ENCODE results near the gene PSMB8.
"Not testable (repeated sequence)": the region's sequence is repeated elsewhere in the genome, so short reads cannot be mapped to it uniquely, and the experiment has no call there.

Gene PSMB8

DNA sequence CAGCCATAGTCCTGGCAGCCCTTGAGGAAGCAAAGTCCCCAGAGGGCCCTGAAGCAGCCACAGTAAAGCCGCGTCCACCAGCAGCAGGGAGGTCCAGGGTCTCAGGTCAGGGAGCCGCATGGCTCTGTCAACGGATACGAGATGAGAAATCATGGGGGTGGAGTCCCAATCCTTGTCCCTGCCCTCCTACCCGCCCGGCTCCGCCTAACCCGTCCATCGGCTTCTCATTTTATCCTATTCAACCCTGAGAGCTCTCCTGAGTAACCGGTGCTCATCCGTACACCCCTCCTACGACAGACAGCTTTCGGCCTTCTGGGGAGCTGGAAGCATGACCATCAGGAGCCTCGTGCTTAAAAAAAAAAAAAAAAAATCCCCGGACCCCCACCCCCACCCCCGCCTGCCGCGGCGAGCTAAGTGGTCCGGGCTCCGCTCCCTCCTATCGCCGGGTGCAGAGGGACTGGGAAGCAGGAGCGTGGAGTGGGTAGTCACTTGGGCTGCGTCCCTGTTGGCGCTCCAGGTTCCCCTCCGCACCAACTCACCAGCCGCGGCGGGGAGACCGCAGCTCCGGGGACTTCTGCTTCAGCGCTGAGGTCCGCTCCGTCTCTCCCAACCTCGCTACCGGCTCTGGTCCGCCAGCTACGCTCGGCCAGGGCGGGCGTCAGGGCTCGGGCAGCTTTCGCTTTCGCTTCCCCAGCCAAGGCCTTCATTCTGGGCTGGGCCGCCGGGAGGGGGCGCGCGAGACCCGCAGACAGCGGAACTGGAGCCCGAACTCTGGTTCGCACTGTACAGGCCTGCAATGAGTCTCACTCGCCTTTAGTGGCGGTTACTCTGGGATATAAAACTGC, 5.5 kb downstream of the PSMB8 start, which contains the start of gene TAP2:
TSS of gene TAP2 (minus strand) at position 626 of the 845 bp plus-strand sequence. CDS start at position 120, 506 bp downstream.
- peak; percentile 97 for DNase-seq (ENCODE audit: low spot score)

DNA sequence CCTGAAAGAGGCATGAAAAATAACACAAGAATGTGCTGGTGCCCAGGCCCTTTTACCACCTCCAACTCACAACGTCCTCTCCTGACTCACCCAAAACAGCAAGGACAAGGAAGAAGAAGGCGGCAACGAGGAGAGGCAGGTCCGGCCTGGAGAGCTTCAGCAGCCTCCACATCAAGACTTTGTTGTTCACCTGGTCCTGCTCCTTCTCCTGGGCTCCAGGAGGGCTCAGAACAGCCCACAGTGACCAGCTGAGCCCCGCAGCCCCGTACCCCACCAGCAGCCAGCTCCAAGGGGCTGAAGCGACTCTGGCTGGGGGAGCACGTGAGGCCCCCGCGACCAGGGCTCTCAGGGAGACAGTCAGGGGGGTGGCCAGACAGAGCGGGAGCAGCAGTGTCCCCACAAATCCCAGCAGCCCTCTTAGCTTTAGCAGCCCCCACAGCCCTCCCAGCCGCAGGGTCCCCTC, 6.2 kb downstream of the PSMB8 start:
- DNase-seq (ENCODE audit: low spot score) = no peak

DNA sequence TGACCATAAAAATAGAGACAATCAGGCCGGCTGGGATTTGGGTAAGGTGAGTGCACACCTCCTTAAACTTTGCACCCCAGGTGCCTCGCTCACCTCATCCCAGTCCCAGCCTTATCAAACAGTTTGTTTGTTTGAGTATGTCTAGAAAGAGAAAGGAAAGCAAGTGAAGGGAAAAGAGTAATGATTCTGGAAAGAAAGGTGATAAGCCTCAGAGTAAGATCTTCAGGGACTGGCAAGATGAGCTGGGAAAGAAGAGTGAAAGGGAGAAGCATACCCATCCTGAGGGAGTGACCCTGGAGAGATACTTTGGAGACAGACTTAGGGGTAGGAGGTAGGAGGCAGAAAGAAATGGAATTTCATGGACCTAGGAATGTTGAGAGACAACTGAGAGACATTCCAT, 7.0 kb downstream of the PSMB8 start:
- no peak for DNase-seq (ENCODE audit: low spot score)

DNA sequence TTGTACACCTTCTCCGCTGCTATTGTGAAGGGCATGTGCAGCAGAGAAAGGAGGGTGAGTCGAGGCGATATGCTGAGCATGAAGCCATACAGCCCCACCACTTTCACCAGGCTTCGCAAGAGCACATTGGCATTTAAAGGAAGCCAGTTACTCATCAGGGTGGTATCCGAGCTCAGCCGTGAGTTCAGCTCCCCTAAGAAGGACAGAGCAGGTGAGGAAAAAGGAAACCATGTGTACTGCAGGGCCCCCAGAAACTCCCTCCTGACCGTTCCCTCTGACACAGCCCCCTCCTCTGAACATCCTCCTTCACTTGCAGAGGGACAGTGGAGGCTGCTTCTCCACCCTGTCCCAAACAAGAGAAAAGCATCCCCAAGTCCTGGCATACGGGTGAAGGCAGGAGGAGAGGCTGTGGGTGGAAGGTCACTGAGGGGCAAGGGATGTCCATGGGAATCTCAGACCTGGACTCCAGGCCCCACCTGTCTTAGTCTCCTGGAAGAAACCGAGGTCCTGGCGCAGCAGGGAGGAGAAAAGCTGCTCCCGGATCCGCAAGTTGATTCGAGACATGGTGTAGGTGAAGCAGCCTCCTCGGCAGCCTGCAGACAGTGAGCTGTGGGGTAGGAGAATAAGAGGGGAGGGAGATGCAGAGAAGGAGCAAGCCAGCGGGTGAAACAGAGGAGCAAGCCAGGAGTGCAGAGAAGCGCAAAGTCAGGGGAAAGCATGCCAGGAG, 8.5 kb downstream of the PSMB8 start:
- no peak for DNase-seq (ENCODE audit: low spot score)

DNA sequence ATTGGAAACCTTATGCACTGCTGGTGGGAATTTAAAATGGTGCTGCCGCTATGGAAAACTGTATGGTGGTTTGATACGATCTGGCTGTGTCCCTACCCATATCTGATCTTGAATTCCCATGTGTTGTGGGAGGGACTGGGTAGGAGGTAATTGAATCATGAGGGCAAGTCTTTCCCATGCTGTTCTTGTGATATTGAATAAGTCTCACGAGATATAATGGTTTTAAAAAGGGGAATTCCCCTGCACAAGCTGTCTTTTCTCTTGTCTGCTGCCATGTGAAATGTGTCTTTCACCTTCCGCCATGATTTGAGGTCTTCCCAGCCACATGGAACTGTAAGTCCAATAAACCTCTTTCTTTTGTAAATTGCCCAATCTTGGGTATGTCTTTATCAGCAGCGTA, 10.2 kb downstream of the PSMB8 start:
- DNase-seq (ENCODE audit: low spot score) = no peak

DNA sequence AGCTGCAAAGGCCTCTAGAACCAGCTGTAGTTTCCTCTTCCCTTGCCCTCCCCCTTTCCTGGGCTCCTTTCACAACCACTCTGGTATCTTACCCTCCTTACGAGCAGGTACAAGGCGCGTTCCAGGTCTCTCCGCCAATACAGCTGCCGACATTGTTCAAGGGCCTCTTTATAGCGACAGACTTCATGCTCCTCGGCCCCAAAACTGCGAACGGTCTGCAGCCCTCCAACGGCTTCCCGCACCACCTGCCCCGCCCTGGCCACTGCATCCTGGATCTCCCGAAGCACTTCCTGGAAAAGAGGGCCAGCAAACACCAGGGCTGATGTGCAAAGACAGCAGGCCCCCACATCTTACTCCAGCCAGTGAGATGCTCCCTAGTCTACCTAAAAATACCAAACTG, 11.3 kb downstream of the PSMB8 start:
- DNase-seq (ENCODE audit: low spot score) = no peak

DNA sequence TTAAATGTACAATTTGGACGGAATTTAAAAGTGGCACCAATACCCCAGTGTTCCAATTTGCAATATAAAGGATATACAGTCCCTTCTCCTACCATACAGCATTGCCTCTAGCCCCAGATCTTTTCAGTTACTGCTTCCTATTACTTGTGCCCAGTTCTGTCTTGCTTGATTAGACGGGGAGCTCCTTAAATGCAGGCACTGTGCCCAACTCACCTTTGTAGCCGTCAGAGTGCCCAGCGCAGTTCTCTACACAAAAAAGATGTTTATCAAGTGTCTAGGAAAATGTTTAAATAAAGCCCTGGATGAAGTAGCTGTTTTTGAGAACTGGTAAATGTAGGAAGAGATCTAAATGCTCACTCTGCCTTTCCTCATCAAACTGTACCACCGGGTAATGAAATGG, 12.9 kb downstream of the PSMB8 start:
- DNase-seq (ENCODE audit: low spot score) = no peak

DNA sequence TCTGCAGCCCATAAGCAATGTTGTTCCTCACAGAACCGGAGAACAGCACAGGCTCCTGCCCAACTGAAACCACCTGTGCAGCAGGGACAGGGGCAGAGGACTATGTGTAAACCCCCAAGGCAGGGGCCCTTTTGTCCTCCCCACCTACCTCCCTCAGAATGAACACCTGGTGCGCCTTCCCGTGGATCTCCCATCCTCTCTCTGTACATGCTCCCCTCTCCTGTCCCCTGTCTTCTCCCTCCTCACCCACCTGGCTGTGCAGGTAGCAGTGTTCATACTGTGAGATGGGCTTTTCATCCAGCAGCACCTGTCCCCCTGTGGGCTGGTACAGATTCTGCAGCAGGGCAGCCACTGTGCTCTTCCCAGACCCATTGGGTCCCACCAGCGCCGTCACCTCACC, 13.8 kb downstream of the PSMB8 start:
- DNase-seq (ENCODE audit: low spot score) = no peak

DNA sequence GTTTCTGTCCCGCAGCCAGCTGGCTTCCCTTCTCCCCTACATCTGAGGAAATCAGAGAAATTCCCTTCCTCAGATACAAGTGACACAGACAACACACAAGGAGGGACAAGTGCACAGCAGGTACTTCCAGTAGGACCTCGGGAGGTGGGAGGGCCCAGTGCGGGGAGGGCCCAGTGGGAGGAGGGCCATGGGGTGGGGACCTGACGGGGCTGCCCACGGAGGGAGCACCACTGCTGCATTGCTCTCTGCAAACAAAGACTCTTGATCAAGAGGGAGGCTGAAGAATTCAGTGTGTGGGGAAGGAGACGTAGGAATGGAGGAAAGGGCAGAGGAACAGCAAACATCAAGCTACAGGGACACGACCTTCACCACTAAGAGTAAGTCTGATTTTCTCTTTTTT, 14.4 kb downstream of the PSMB8 start:
- no peak for DNase-seq (ENCODE audit: low spot score)

DNA sequence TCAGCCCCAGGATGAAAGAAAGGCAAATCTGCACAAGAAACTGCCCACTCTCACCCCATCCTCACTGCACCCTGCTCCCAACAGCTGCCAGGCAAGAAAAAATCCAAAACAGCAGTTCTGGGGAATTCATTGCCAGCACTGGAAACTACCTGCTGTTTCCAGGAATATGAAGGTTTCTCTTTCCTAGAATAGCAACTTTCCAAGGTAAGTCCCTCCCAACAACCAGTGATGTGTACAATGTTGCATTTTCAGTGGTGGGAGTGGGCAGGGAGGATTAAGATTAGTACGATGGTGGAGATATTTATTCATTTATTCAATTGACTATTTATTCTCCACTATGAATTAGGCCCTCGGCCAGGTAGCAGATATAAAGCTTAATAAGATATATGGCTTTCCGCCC, 16.8 kb downstream of the PSMB8 start:
- no peak for DNase-seq (ENCODE audit: low spot score)

DNA sequence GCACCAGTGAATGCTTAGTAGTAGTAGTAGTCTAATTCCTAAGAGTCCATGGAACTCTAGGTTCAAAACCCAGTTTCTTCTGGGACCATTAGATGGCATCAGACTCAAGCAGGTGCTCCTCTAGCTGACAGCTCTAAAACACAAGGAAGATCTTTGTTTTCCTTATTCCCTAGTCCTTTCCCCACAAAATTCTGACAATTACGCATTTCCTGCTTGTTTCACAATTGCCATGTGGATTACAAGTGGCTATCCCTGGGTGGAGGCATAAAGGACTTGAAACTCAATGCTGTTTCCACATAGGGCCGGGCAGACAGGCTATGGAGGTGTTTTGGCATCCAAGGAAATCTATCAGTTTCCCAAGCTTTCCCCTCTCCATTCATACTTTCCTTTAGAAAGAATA, 17.9 kb downstream of the PSMB8 start:
- peak; percentile 66 for DNase-seq (ENCODE audit: low spot score)

DNA sequence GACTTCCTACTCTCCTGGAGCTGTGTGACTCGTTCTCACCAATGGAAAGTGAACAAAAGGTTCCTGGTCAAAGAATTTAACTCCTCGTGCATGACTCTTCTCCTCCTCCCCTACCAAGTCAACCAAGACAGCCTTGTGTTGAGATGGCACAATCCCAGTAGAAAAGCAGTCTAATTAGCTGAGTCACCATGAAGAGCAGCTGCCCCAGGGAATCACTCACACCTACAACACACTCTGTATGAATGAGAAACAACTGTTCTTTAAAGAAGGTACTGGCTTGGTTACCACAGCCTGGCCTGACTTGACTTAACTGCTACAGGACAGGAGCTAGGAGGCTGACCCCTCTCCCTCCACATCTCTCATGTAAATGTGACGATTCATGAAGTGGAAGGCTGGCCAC, 24.1 kb downstream of the PSMB8 start:
- DNase-seq (ENCODE audit: low spot score) = peak; percentile 63

DNA sequence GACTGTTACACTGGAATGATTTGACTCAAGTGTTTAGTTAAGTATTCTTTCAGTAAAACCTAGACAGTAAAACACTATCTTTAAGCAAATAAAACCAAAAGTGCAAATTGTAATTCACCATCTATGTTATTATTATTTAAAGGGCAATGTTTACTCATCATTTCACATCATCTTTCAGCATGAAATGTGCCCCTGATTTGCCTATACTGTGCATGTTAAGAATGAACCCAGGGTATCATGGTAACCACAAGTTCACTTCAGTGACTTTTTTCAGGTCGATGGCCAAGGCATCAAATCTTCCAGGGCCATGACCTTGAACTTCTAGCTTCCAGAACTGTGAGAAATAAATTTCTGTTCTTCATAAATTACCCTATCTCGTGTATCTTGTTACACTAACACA, 25.0 kb downstream of the PSMB8 start:
- DNase-seq (ENCODE audit: low spot score) = no peak

DNA sequence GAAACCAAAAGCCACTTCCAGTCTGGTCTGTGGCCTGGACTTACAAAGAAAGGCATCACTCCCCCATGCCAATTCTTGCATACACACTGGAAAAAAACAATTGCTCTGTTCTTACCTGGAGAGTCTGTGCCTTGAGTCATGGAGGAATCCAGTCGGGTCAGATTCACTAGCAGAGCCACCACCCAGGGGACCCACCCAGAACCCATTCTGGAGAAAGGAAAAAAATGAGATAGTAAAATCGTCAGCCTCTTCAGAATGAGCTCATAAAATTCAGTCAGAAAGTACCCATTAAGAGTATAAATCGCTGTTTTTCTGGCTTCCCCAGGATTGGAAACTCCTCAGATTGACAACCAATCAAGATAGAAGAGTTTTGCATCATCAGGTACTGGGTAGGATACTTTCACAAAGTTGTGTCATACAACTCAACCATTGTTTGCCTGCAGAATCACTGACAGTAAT, 27.1 kb downstream of the PSMB8 start, which contains the start of gene HLA-DOB:
TSS of gene HLA-DOB (minus strand) at position 257 of the 459 bp plus-strand sequence. CDS start at position 206, 51 bp downstream.
- DNase-seq (ENCODE audit: low spot score) = peak; percentile 23

DNA sequence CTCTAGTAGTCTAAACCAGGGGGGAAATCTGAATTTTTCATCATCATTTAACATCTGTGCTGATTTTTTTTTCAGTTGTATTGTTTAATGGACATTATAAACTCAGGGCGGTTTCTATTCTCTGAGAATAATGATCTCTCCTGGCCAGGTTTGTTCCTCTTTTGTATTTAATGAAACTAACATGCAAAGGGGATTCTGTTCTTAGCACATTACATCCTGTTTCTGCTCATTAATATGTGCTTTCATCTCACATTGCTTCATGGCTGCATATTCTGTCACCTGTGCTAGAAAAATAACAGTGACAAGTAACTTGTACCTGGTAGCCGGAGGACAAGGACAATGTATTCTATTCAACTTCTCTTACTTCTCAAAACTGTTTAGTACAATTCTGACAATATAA, 27.9 kb downstream of the PSMB8 start:
- no peak for DNase-seq (ENCODE audit: low spot score)

DNA sequence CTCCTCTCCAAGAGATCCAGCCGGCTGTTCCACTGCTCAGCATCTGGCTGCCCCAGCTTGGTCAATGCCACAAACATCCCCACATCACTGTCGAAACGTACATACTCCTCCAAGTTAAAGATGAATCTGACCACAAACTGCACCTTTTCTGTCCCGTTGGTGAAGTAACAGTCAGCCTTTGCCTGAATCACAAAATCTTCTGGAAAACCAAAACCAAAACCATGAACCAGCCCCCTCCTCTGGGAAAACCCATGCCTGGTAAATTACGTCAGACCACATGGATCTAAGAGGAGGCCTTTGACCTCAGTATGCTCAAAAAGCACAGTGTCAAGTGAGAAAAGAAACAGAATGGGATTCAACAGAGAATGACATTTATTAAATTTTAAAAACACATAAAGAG, 28.7 kb downstream of the PSMB8 start:
- DNase-seq (ENCODE audit: low spot score) = peak; percentile 26

DNA sequence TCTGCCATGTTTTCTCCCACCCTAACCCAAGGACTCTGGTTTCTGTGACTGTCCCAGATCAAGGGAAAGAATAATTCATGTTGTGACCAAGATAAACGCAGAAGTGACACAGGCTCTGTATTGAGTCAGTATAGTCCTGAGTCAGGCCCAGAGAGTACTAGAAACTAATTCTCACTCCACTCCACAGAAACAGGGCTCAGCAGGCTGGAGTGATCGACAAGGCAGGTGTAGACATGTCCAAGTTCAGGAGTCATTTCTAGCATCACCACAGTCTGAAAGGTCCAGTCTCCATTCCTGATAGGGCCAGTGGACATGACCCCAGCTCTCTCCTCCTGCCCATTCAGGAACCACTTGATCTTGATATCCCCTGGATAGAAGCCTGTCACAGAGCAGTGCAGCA, 29.7 kb downstream of the PSMB8 start:
- no peak for DNase-seq (ENCODE audit: low spot score)

DNA sequence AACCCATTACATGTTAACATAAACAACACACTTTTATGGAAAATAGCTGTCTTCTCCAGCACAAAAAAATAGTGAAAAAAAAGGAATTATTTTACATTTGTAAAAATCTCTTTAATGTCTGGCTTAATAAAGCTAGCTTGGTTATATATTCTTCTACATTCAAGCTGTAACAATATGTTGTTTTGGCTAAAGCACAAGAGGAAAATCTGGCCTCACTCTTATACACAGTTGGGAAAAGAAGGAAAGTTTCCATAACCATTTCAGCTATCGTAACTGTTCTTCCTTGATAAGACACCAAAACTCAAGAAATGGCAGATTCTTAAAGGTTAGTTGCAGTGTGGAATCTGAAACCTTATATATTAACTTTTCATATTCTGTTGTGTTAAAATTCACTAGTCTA, 34.7 kb downstream of the PSMB8 start:
- DNase-seq (ENCODE audit: low spot score) = no peak

DNA sequence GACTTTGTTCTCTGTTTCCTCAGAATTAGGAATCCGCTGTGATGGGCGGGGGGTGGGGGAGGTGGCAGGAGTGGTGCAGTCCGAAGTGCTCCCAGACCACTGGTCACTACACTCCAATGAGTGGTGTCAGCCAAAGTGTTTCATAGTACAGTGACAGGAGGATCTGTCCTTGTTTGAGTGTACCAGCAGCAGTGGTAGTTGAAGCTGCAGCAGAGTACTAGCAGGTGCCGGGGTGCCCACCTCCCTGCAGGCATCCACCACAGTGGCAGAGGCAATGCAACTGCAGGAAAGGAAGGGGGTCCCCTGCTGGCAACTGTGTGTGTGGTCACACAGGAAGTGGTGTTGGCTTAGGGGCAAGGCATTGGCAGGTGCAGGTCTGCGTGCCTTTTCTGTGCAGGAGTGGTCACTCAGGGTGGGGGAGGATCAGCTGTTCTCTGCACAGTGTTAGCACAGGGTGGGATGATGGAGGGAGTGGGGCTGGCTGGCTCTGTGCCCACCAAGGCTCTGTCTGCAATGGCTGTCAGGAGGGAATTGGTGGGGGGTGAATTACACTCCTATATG, 36.7 kb downstream of the PSMB8 start:
- DNase-seq (ENCODE audit: low spot score) = no peak

DNA sequence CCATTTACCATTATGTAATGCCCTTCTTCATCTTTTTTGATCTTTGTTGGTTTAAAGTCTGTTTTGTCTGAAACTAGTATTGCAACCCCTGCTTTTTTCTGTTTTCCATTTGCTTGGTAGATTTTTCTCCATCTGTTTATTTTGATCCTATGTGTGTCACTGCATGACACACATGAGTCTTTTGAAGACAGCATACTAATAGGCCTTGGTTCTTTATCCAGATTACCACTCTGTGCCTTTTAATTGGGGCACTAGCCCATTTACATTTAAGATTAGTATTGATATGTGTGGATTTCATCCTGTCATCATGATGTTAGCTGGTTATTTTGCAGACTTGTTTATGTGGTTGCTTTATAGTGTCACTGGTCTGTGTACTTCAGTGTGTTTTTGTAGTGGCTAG, 38.4 kb downstream of the PSMB8 start:
- DNase-seq (ENCODE audit: low spot score) = not testable (repeated sequence)

DNA sequence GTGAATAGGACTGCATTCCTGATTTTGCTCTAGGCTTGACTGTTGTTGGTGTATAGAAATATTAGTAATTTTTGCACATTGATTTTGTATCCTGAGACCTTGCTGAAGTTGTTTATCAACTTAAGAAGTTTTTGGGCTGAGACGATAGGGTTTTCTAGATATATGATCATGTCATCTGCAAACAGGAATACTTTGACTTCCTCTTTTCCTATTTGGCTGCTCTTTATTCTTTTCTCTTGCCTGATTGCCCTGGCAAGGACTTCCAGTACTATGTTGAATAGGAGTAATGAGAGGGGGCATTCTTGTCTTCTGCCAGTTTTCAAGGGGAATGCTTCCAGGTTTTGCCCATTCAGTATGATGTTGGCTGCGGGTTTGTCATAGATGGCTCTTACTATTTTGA, 40.4 kb downstream of the PSMB8 start:
- DNase-seq (ENCODE audit: low spot score) = no peak

DNA sequence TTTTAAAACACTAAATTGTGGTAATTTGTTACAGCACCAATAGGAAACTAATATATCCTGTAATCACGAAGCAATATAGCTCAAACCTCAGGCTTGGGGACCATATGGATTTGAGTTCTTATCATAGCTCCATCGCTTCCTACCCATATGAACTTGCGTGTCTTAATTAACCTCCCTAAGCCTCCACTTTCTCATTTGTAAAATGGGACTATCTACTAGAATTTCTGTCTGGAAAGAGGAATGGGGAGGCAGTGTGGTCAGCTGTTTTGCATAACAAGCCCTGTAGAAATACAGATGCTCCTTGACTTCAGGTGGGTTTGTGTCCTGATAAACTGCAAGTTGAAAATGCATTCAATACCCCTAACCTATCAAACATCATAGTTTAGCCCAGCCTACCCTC, 44.1 kb downstream of the PSMB8 start:
- DNase-seq (ENCODE audit: low spot score) = no peak

DNA sequence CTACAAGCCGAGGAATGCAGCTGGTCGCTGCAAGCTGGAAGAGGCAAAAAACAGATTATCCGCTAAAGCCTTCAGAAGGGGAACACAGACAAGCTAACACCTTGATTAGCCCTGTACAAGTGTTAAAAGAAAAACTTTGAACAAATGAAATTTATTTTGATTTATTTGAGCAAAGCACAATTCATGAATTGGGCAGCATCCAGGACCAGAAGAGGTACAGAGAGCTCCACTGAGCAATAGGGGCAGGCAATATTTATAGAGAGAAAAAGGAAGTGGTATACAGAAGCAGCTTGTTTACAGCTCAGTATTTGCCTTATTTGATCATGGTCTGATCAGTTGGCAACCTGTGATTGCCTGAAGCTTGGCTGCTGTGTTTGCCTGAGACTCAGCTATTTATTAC, 44.7 kb downstream of the PSMB8 start:
- no peak for DNase-seq (ENCODE audit: low spot score)

All from AG20443 (cell line).